ENCODE measurements around the gene SURF1. TPM values are rescaled to one million over a fixed set of nuclear protein-coding genes. Genes with fewer than 3 reads are reported as not detected.

Gene SURF1
- total RNA-seq, 1 experiment from 2014 or later: 28.1 TPM

DNA sequence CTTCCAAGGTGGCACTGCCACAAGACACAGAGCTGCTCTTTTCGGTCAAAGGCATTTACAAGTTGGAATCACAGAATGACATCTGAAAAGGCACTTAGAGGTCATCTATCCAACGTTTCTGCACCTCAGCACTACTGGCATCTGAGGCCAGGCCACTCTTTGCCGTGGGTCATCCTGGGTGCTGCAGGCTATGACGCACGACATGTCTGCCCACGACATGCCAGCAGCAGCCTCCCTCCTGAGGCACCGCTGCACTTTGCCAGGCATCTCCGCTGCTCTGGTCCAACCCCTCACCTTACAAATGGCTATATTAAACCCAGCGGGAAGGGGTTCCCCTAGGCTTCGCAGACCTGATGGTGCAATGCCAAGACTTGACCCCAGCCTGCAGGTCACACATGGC, 11.5 kb upstream of the SURF1 start:
- Histone ChIP-seq H3K9ac (ENCODE audit: low read length) (no peak overlapping the region), H3K9me3 (ENCODE audit: low read length) (no peaks in the 10 kb centered on the region), H2AFZ (ENCODE audit: low read length) (no peak overlapping the region), H3F3A (ENCODE audit: low read length, unreplicated experiment) (no peaks in the 10 kb centered on the region), H3K27ac (ENCODE audit: low read length) (no peak overlapping the region), H3K4me3 (ENCODE audit: low read length) (no peak overlapping the region), H3K36me3 (ENCODE audit: low read depth, low read length) (peaks cover 16% of the 10 kb centered on the region; the same call in 1 of the 2 replicates), H4K20me1 (ENCODE audit: low read length) (peaks cover 31% of the 10 kb centered on the region; the same call in 1 of the 2 replicates), H3K9me2 (replicated peaks; ENCODE audit: low read length) (no peaks in the 10 kb centered on the region), H3K4me1 (ENCODE audit: insufficient read depth, low read length) (peaks cover 8% of the 10 kb centered on the region; the same call in 1 of the 2 replicates), H3K79me2 (ENCODE audit: low read length) (peaks cover 61% of the 10 kb centered on the region), H3K4me2 (ENCODE audit: low read length) (no peak overlapping the region), H3K27me3 (ENCODE audit: low read length) (no peaks in the 10 kb centered on the region)
- no peak for TF ChIP-seq EZH2 (IDR thresholded peaks at IDR 0.05; ENCODE audit: low read length, unreplicated experiment)
- no peak for TF ChIP-seq EZH2phosphoT487 (IDR thresholded peaks at IDR 0.05; ENCODE audit: borderline replicate concordance, low read length)
- TF ChIP-seq, protein P1, sequence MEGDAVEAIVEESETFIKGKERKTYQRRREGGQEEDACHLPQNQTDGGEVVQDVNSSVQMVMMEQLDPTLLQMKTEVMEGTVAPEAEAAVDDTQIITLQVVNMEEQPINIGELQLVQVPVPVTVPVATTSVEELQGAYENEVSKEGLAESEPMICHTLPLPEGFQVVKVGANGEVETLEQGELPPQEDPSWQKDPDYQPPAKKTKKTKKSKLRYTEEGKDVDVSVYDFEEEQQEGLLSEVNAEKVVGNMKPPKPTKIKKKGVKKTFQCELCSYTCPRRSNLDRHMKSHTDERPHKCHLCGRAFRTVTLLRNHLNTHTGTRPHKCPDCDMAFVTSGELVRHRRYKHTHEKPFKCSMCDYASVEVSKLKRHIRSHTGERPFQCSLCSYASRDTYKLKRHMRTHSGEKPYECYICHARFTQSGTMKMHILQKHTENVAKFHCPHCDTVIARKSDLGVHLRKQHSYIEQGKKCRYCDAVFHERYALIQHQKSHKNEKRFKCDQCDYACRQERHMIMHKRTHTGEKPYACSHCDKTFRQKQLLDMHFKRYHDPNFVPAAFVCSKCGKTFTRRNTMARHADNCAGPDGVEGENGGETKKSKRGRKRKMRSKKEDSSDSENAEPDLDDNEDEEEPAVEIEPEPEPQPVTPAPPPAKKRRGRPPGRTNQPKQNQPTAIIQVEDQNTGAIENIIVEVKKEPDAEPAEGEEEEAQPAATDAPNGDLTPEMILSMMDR (conservative IDR thresholded peaks at IDR 0.05; ENCODE audit: low read depth, low read length): no peak
- ChIA-PET POLR2A (ENCODE audit: unreplicated experiment) (interaction anchor here (1.5 kb wide), 1 partner anchor 16 kb away, joined by 4 read pairs; no protein-coding TSS in a partner anchor), CTCF (no interaction called here)
- DNase-seq (no peak), ATAC-seq (no peak)
- no TSS peak for BruUV-seq (replicated peaks)
- intact Hi-C loops (cut with micrococcal nuclease): no loop called here

DNA sequence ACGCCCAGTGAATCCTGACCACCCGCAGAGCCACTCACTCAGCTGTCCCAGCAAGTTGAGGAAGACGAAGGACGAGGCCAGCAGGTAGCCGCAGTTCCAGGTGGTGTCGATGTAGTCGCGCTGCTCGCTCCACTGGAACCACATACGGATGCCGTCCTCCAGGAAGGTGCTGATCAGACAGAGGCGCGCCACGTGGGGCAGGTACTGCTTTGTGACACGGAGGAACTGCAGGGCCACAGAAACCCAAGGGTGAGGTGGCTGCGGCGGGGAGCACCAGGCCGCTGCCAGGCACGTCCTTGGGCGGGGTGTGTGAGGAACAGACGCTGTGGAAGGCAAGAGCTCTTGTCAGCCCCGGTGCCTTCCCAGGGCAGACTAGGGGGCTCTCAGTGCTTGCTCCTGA, 10.9 kb upstream of the SURF1 start:
- Histone ChIP-seq H3K9me3 (ENCODE audit: low read length) (no peaks in the 10 kb centered on the region), H3K27ac (ENCODE audit: low read length) (no peak overlapping the region), H3K9me2 (replicated peaks; ENCODE audit: low read length) (no peaks in the 10 kb centered on the region), H3K4me2 (ENCODE audit: low read length) (no peak overlapping the region), H3F3A (ENCODE audit: low read length, unreplicated experiment) (no peaks in the 10 kb centered on the region), H3K79me2 (ENCODE audit: low read length) (peaks cover 55% of the 10 kb centered on the region), H3K9ac (ENCODE audit: low read length) (no peak overlapping the region), H2AFZ (ENCODE audit: low read length) (no peak overlapping the region), H4K20me1 (ENCODE audit: low read length) (peaks cover 29% of the 10 kb centered on the region; the same call in 1 of the 2 replicates), H3K36me3 (ENCODE audit: low read depth, low read length) (peaks cover 16% of the 10 kb centered on the region; the same call in 1 of the 2 replicates), H3K27me3 (ENCODE audit: low read length) (no peaks in the 10 kb centered on the region), H3K4me1 (ENCODE audit: insufficient read depth, low read length) (peaks cover 8% of the 10 kb centered on the region; the same call in 1 of the 2 replicates), H3K4me3 (ENCODE audit: low read length) (no peak overlapping the region)
- intact Hi-C loops (cut with micrococcal nuclease): no loop called here
- ATAC-seq: no peak
- DNase-seq: no peak
- TF ChIP-seq, protein P1 (conservative IDR thresholded peaks at IDR 0.05; ENCODE audit: low read depth, low read length): no peak
- TF ChIP-seq EZH2phosphoT487 (IDR thresholded peaks at IDR 0.05; ENCODE audit: borderline replicate concordance, low read length) (no peak), EZH2 (IDR thresholded peaks at IDR 0.05; ENCODE audit: low read length, unreplicated experiment) (no peak)
- no TSS peak for BruUV-seq (replicated peaks)
- POLR2A ChIA-PET (ENCODE audit: unreplicated experiment): no interaction called here
- CTCF ChIA-PET: no interaction called here

DNA sequence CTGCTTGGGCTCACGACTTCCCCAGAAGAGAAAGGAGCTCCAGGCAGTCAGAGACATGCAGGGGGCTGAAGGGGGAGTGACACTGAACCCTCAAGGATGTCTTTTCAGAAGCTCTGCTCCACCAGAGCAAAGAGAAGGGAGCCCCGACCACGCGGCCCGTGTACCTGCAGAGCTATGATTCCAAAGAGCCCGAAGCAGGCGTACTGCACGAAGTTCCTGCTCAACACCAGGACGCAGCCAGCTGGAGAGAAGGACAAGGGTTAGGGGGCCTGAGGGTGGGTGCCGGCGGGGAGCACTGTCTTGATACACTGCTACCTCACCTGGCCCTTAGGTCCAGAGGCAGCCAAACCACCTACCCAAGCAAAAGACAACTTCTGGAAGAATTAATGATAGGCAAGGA, 10.1 kb upstream of the SURF1 start:
- Histone ChIP-seq H3K9me2 (replicated peaks; ENCODE audit: low read length) (no peaks in the 10 kb centered on the region), H3K9ac (ENCODE audit: low read length) (no peak overlapping the region), H3K4me2 (ENCODE audit: low read length) (no peak overlapping the region), H3F3A (ENCODE audit: low read length, unreplicated experiment) (no peaks in the 10 kb centered on the region), H2AFZ (ENCODE audit: low read length) (no peak overlapping the region), H3K9me3 (ENCODE audit: low read length) (no peaks in the 10 kb centered on the region), H3K79me2 (ENCODE audit: low read length) (peaks cover 47% of the 10 kb centered on the region), H3K4me3 (ENCODE audit: low read length) (no peak overlapping the region), H3K27me3 (ENCODE audit: low read length) (no peaks in the 10 kb centered on the region), H4K20me1 (ENCODE audit: low read length) (peaks cover 21% of the 10 kb centered on the region; the same call in 1 of the 2 replicates), H3K4me1 (ENCODE audit: insufficient read depth, low read length) (peaks cover 8% of the 10 kb centered on the region; the same call in 1 of the 2 replicates), H3K36me3 (ENCODE audit: low read depth, low read length) (peaks cover 16% of the 10 kb centered on the region; the same call in 1 of the 2 replicates), H3K27ac (ENCODE audit: low read length) (no peak overlapping the region)
- intact Hi-C loops (cut with micrococcal nuclease): no loop called here
- TF ChIP-seq, protein P1 (conservative IDR thresholded peaks at IDR 0.05; ENCODE audit: low read depth, low read length): no peak
- CTCF ChIA-PET: no interaction called here
- POLR2A ChIA-PET (ENCODE audit: unreplicated experiment): no interaction called here
- BruUV-seq (replicated peaks): no TSS peak
- ATAC-seq (no peak), DNase-seq (no peak)
